ENCODE data around the gene STK11IP. TPM values are rescaled to one million over a fixed set of nuclear protein-coding genes. Genes with fewer than 3 reads are reported as not detected.
A peak's percentile ranks its signal among the peaks of the same experiment; 100 is the strongest.

STK11IP gene
- total and polyA plus RNA-seq, 2 of the 4 experiments (the other 2 are of a cell fraction), result 14.5 to 19.7 TPM

GRCh38 chr2:219644801-219645480 is 47.3 kb downstream of the STK11IP start:
- Histone ChIP-seq H2AK9ac (replicated peaks; ENCODE audit: low read depth, low read length, poor library complexity) (peak overlapping the region; percentile 7), H3K14ac (replicated peaks; ENCODE audit: low read depth, low read length) (peak overlapping the region; percentile 48), H3K36me3 (ENCODE audit: control insufficient read depth, insufficient read depth, low read length) (no peaks in the 10 kb centered on the region; the same call in 1 of the 2 replicates), H3K23ac (ENCODE audit: low read depth, low read length) (no peak overlapping the region), H3K27ac (ENCODE audit: insufficient read depth, low read length) (no peak overlapping the region), H4K91ac (ENCODE audit: insufficient read depth, low read depth, low read length) (no peak overlapping the region), H3K4me1 (ENCODE audit: control insufficient read depth, insufficient read depth, low read length) (peaks cover 12% of the 10 kb centered on the region), H2BK15ac (ENCODE audit: low read depth, low read length) (no peak overlapping the region), H2BK5ac (ENCODE audit: low read depth, low read length, poor library complexity, severe bottlenecking) (no peak overlapping the region), H3K18ac (ENCODE audit: low read depth, low read length) (no peak overlapping the region), H2BK20ac (ENCODE audit: low read depth, low read length) (0 out of 2 replicates have a peak overlapping the region, but pooled peaks have one; percentile 26), H3K9ac (ENCODE audit: low read depth, low read length) (no peak overlapping the region), H2AK5ac (ENCODE audit: low read depth, low read length) (0 out of 2 replicates have a peak overlapping the region, but pooled peaks have one; percentile 50), H3K9me3 (ENCODE audit: control insufficient read depth, insufficient read depth, low read length) (no peaks in the 10 kb centered on the region), H2AFZ (replicated peaks; ENCODE audit: low read length, poor library complexity) (peak overlapping the region; percentile 74), H4K20me1 (ENCODE audit: insufficient read depth, low read length) (no peaks in the 10 kb centered on the region), H4K5ac (ENCODE audit: low read depth, low read length) (no peak overlapping the region), H3K79me1 (ENCODE audit: low read depth in 1 of 2, low read length in 2 of 2) (no peaks in the 10 kb centered on the region), H3K4me2 (ENCODE audit: low read depth, low read length) (no peak overlapping the region), H3K4me3 (ENCODE audit: insufficient read depth, low read depth, low read length) (no peak overlapping the region), H2BK120ac (ENCODE audit: low read depth, low read length) (peak overlapping the region; percentile 63; the same call in 1 of the 2 replicates), H3K56ac (ENCODE audit: extremely low read depth, insufficient read depth, low read length) (no peak overlapping the region), H4K8ac (ENCODE audit: low read depth in 2 of 2, low read length in 2 of 2) (no peak overlapping the region), H3K27me3 (ENCODE audit: control insufficient read depth, insufficient read depth, low read length) (peaks cover 2% of the 10 kb centered on the region; the same call in 1 of the 2 replicates), H3K4ac (ENCODE audit: low read depth, low read length) (peak overlapping the region; percentile 33; the same call in 1 of the 2 replicates), H3K9me1 (ENCODE audit: insufficient read depth, low read length) (peaks cover 11% of the 10 kb centered on the region)
- ATAC-seq (ENCODE audit: low read depth) (no peak), DNase-seq (no peak)
- no TSS peak for BruUV-seq (replicated peaks)
- intact Hi-C loops (cut with micrococcal nuclease), result loop anchor here (5.0 kb wide), 1 partner anchor 1927 kb away; the partner anchor contains the start of gene EPHA4
- ChIA-PET POLR2A (ENCODE audit: unreplicated experiment) (interaction anchor here (0.6 kb wide), 1 partner anchor 14 kb away, joined by 8 read pairs; no protein-coding TSS in a partner anchor), CTCF (interaction anchor here (1.0 to 1.2 kb wide), 2 partner anchors 9 to 104 kb away, joined by 3 to 4 read pairs; no protein-coding TSS in a partner anchor)
- 35% methylated on average over 15 of the region's 17 CpGs; no CpG with 5 or more reads in 1 of the 2 experiments for WGBS, 2 experiments (ENCODE audit: extremely low coverage in 2 of 2, insufficient read length in 1 of 2)
- dilution Hi-C loops (cut with HindIII; ENCODE audit: low sequenced_read_pairs, unreplicated experiment), result no loop called here
- in situ Hi-C loops (cut with MboI; ENCODE audit: low sequenced_read_pairs), result loop anchor here (5.0 kb wide), 1 partner anchor 42 kb away; no protein-coding TSS in a partner anchor
- TF ChIP-seq MAFK (IDR thresholded peaks at IDR 0.05; ENCODE audit: low read depth, low read length), result no peak
- no peak; the same call in 1 of the 2 replicates for TF ChIP-seq BHLHE40 (IDR thresholded peaks at IDR 0.05; ENCODE audit: low read depth, low read length)
- TF ChIP-seq RAD21 (IDR thresholded peaks at IDR 0.05; ENCODE audit: low read length), result no peak
- no peak for TF ChIP-seq RCOR1 (IDR thresholded peaks at IDR 0.05; ENCODE audit: insufficient replicate concordance, low read length)
- TF ChIP-seq USF2 (IDR thresholded peaks at IDR 0.05; ENCODE audit: low read depth, low read length), result no peak
- no peak for TF ChIP-seq MXI1 (IDR thresholded peaks at IDR 0.05; ENCODE audit: borderline replicate concordance, low read depth, low read length)
- no peak for TF ChIP-seq CEBPB (IDR thresholded peaks at IDR 0.05; ENCODE audit: low read depth, low read length)
- no peak for TF ChIP-seq RFX5 (IDR thresholded peaks at IDR 0.05; ENCODE audit: low read depth, low read length)
- no peak for TF ChIP-seq SMC3 (IDR thresholded peaks at IDR 0.05; ENCODE audit: low read depth, low read length)
- TF ChIP-seq FOS (IDR thresholded peaks at IDR 0.05; ENCODE audit: low read depth, low read length), result no peak
- no peak for TF ChIP-seq CHD1 (IDR thresholded peaks at IDR 0.05; ENCODE audit: low read depth, low read length)
- TF ChIP-seq NFE2L2 (IDR thresholded peaks at IDR 0.05; ENCODE audit: low read depth, low read length), result no peak
- TF ChIP-seq CTCF (conservative IDR thresholded peaks at IDR 0.05; ENCODE audit: low read depth, low read length), result no peak
- TF ChIP-seq ELK1 (IDR thresholded peaks at IDR 0.05; ENCODE audit: borderline replicate concordance, low read depth, low read length), result no peak

Measured in IMR-90 (cell line).